ENCODE results near the gene TRIOBP. TPM values are rescaled to one million over a fixed set of nuclear protein-coding genes. Genes with fewer than 3 reads are reported as not detected.
A peak's percentile ranks its signal among the peaks of the same experiment; 100 is the strongest.
"Not testable (repeated sequence)": the region's sequence is repeated elsewhere in the genome, so short reads cannot be mapped to it uniquely, and the experiment has no call there.

The TRIOBP gene
- total and polyA plus RNA-seq, 2 donors (not counting 1 experiment from before 2014, with no cell fraction given) = 32.9 to 131 TPM

GRCh38 chr22:37692627-37693285, 4.1 kb upstream of the TRIOBP start:
- Histone ChIP-seq H3K27me3 (ENCODE audit: control insufficient read depth, insufficient read depth, low read length) (no peaks in the 10 kb centered on the region), H2AFZ (ENCODE audit: low read length) (no peak overlapping the region), H4K20me1 (ENCODE audit: control insufficient read depth, extremely low read depth, insufficient read depth, low read length) (no peaks in the 10 kb centered on the region), H3K79me2 (ENCODE audit: control insufficient read depth, insufficient read depth, low read length) (peaks cover 3% of the 10 kb centered on the region), H3K9me3 (ENCODE audit: control insufficient read depth, insufficient read depth, low read depth, low read length) (no peaks in the 10 kb centered on the region), H3K9ac (ENCODE audit: insufficient read depth, low read length) (no peak overlapping the region), H3K36me3 (ENCODE audit: control insufficient read depth, insufficient read depth, low read length) (peaks cover 27% of the 10 kb centered on the region), H3K4me1 (ENCODE audit: control insufficient read depth, extremely low read depth, insufficient read depth, low read length) (peaks cover 8% of the 10 kb centered on the region), H3K4me2 (ENCODE audit: extremely low read depth, insufficient read depth, low read length) (no peak overlapping the region), H3K4me3 (replicated peaks in 1 of 4; ENCODE audit: control extremely low read depth in 1 of 4, insufficient read depth in 1 of 4, low read depth in 3 of 4, low read length in 4 of 4) (no peak overlapping the region), H3K27ac (ENCODE audit: insufficient read depth, low read length) (no peak overlapping the region)
- no peak for TF ChIP-seq EZH2 (IDR thresholded peaks at IDR 0.05; ENCODE audit: low read length, missing control alignments)
- TF ChIP-seq CTCF (conservative IDR thresholded peaks at IDR 0.05 in 1 of 2, IDR thresholded peaks at IDR 0.05 in 1 of 2; ENCODE audit: low read depth in 1 of 2, low read length in 2 of 2) = no peak
- no peak for DNase-seq (ENCODE audit: low read depth in 2 of 2)

- not testable (repeated sequence) for H3K4me3 ChIP-seq (replicated peaks in 1 of 4; ENCODE audit: control extremely low read depth in 1 of 4, insufficient read depth in 1 of 4, low read depth in 3 of 4, low read length in 4 of 4); H3K9ac ChIP-seq (ENCODE audit: insufficient read depth, low read length); H3K79me2 ChIP-seq (ENCODE audit: control insufficient read depth, insufficient read depth, low read length); H3K4me2 ChIP-seq (ENCODE audit: extremely low read depth, insufficient read depth, low read length); H3K27me3 ChIP-seq (ENCODE audit: control insufficient read depth, insufficient read depth, low read length); H3K27ac ChIP-seq (ENCODE audit: insufficient read depth, low read length); H2AFZ ChIP-seq (ENCODE audit: low read length); H3K9me3 ChIP-seq (ENCODE audit: control insufficient read depth, insufficient read depth, low read depth, low read length); DNase-seq (ENCODE audit: low read depth in 2 of 2); H4K20me1 ChIP-seq (ENCODE audit: control insufficient read depth, extremely low read depth, insufficient read depth, low read length); H3K4me1 ChIP-seq (ENCODE audit: control insufficient read depth, extremely low read depth, insufficient read depth, low read length)
- H3K36me3 ChIP-seq (ENCODE audit: control insufficient read depth, insufficient read depth, low read length) = peaks cover 18% of the 10 kb centered on the region
Observed at GRCh38 chr22:37694131-37694530, 2.7 kb upstream of the TRIOBP start.

- DNase-seq (ENCODE audit: low read depth in 2 of 2); H2AFZ ChIP-seq (ENCODE audit: low read length); H3K79me2 ChIP-seq (ENCODE audit: control insufficient read depth, insufficient read depth, low read length); H3K9ac ChIP-seq (ENCODE audit: insufficient read depth, low read length); H3K27ac ChIP-seq (ENCODE audit: insufficient read depth, low read length); H3K9me3 ChIP-seq (ENCODE audit: control insufficient read depth, insufficient read depth, low read depth, low read length); H4K20me1 ChIP-seq (ENCODE audit: control insufficient read depth, extremely low read depth, insufficient read depth, low read length); H3K4me1 ChIP-seq (ENCODE audit: control insufficient read depth, extremely low read depth, insufficient read depth, low read length); H3K27me3 ChIP-seq (ENCODE audit: control insufficient read depth, insufficient read depth, low read length): not testable (repeated sequence)
- Histone ChIP-seq H3K4me3 (replicated peaks in 1 of 4; ENCODE audit: control extremely low read depth in 1 of 4, insufficient read depth in 1 of 4, low read depth in 3 of 4, low read length in 4 of 4) (peak overlapping the region in 1 of 4 experiments; percentile 38), H3K36me3 (ENCODE audit: control insufficient read depth, insufficient read depth, low read length) (peaks cover 11% of the 10 kb centered on the region), H3K4me2 (ENCODE audit: extremely low read depth, insufficient read depth, low read length) (peak overlapping the region; percentile 74)
Observed at GRCh38 chr22:37696260-37696656, 590 bp upstream of the TRIOBP start.

GRCh38 chr22:37697538-37697835, 639 bp downstream of the TRIOBP start:
- Histone ChIP-seq H4K20me1 (ENCODE audit: control insufficient read depth, extremely low read depth, insufficient read depth, low read length) (no peaks in the 10 kb centered on the region), H3K4me3 (replicated peaks in 1 of 4; ENCODE audit: control extremely low read depth in 1 of 4, insufficient read depth in 1 of 4, low read depth in 3 of 4, low read length in 4 of 4) (no peak overlapping the region), H3K79me2 (ENCODE audit: control insufficient read depth, insufficient read depth, low read length) (no peaks in the 10 kb centered on the region), H3K4me2 (ENCODE audit: extremely low read depth, insufficient read depth, low read length) (no peak overlapping the region), H3K4me1 (ENCODE audit: control insufficient read depth, extremely low read depth, insufficient read depth, low read length) (peaks cover 5% of the 10 kb centered on the region), H3K36me3 (ENCODE audit: control insufficient read depth, insufficient read depth, low read length) (peaks cover 4% of the 10 kb centered on the region), H3K9me3 (ENCODE audit: control insufficient read depth, insufficient read depth, low read depth, low read length) (no peaks in the 10 kb centered on the region), H3K27me3 (ENCODE audit: control insufficient read depth, insufficient read depth, low read length) (no peaks in the 10 kb centered on the region), H3K27ac (ENCODE audit: insufficient read depth, low read length) (no peak overlapping the region), H3K9ac (ENCODE audit: insufficient read depth, low read length) (no peak overlapping the region), H2AFZ (ENCODE audit: low read length) (no peak overlapping the region)
- TF ChIP-seq EZH2 (IDR thresholded peaks at IDR 0.05; ENCODE audit: low read length, missing control alignments) (no peak), CTCF (conservative IDR thresholded peaks at IDR 0.05 in 1 of 2, IDR thresholded peaks at IDR 0.05 in 1 of 2; ENCODE audit: low read depth in 1 of 2, low read length in 2 of 2) (no peak)
- DNase-seq (ENCODE audit: low read depth in 2 of 2) = no peak
